GM21723 (cell line): ENCODE data around the gene IFIT1B.

Experiments used
- ATAC-seq: cut with Tn5 transposase; IDR thresholded peaks from one replicate; pipeline ENCODE4 v1.9.1; 2021; ENCODE audit warnings: mild to moderate bottlenecking, moderate library complexity; ENCODE audit not compliant: unreplicated experiment

The IFIT1B gene

DNA sequence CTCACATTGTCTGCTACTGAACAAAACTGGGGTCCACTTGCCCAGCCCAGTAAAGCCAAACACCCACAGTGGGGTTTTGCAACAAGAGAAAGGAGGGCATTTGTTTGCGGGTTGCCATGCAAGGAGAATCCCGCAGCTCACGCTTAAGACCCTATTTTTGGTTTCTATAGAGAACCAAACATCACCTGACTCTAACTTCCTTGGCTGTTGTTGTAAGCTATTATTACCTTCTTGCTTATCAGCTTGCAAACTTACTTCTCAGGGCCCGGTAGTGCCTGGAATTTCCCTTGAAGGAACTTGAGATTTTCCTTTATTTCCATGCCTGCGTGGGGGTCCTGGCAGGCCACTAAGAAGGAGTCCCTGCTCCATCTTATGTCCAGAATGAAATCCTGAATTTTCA lies 29.4 kb upstream of the IFIT1B start:
- ATAC-seq, result no peak

DNA sequence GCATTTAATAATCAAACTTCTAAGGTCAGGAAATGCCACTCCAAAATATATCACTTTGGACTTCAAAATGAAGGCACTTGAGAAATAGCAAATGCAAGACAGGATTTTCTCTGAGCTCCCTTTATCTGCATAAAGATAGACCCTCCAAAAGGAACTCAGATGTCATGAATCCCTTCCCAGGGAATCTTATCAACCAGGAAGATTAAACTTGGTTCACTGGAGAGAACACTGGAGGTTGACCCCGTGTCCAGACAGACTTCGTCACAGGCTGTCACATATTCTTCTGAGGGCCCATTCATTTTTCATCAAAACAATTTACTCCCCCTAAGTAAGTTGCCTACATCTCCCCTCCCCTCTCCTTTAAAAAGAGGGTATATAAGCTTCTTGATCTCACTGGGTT lies 28.9 kb upstream of the IFIT1B start:
- no peak for ATAC-seq

DNA sequence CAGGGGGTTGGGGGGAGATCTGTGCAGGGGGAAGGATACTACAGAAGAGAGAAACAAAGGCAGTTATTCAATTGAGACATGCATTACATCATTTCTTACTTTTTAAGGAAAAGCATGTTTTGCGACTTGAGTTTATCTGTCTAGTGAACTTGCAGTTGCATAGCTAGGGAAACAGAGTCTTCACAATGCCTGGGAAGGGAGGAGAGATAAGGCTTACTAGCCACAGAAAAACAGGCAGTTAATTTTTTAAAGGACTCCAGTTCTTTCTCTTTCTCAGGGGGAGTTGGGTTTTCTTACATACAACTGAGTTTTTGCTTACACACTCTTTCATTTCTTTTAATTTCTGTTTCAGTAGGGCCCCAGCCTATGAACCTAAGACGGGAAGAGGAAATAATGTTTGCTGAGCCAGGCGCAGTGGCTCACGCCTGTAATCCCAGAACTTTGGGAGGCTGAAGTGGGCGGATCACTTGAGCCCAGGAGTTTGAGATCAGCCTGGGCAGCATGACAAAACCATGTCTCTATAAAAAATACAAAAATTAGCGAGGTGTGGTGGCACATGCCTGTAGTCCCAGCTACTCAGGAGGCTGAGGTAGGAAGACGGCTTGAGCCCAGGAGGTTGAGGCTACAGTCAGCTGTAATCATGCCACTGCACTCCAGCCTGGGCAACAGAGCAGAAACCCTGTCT lies 27.1 kb upstream of the IFIT1B start:
- peak; percentile 48 for ATAC-seq

DNA sequence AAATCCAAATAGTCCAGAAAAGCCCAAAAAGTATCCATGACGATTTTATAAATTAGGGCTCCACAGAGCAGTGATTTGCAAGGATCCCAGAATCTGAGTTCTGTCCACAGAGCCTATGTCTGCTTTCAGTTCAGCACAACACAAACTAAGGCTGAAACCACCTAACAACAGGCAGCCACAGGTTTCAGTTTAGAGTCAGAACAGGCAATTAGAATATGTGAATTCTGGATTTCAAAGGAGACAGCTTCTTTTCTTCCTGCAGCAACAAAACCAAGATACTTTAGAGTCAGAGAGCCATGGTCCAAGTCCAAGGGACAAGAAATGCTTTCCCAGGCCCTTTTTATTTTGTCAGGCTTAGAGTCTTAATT lies 26.5 kb upstream of the IFIT1B start:
- ATAC-seq, result peak; percentile 90

DNA sequence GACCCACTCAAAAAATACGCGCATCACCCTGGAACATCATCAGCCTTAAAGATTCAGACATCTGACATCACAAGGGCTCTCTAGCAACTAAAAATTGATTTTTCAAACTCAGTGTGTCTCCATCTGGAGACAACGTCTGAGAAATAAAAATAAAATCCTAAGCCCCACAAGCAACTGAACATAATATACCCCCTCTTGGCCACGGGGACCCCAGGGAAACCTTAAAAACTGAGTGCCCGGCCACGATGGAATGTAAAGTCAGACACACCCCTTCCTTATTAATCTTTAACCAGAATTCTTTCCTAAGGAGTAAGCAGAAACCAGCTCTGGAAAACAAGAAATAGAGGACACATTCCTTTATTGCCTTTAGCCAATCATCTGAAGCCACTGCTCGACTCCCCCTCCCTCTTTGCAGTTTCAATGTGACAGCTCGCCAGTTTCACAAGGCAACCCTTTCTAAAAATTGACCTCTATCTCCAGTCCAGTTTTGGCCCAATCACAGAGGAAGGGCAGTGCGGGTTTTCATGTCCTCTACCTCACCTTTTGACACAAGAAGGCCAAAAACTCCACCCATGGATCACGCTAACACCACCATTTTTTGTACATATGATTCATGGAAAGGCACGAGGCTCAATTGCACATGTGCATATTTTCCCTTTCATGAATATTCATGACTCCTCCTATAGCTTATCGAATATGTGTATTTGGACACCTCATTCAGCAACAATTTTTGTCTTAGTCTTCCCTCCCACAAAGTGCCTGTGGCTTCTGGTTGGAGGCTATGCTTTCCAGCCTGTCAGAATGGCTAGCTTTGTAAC lies 25.9 kb upstream of the IFIT1B start:
- no peak for ATAC-seq

DNA sequence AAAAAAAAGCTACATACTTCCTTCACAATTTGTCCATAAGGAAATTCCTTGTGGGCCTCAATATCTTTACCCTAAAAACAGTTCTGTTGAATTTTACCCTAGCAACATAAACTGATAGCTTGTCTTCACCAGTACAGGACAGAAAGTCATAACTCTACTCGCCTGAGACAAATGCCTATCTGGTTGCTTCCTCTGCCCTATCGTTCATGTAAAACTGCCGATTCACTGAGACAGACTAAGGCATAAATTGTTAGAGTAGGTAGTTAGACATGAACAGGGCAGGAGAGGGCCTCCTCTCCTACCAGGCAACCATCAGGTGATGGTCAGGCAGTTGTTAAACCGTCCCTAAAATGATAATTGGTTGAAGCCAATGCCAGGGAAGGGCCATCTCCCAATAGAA lies 25.1 kb upstream of the IFIT1B start:
- ATAC-seq, result no peak

DNA sequence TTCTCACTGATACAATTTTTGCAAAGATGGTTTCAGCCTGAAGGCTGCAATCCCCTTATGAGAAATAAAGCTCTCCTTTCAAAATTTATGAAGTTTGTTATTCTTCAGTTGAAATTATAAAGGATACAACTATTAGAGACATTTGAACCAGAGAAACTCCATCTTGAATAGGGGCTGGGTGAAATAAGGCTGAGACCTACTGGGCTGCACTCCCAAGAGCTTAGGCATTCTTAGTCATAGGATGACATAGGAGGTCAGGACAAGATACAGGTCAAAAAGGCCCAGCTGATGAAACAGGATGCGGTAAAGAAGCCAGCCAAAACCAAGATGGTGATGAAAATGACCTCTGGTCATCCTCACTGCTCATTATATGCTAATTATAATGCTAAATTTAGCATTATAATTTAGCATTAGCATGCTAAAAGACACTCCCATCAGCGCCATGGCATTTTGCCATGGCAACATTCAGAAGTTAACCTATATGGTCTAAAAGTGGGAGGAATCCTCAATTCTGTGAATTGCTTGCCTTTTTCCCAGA lies 22.4 kb upstream of the IFIT1B start:
- no peak for ATAC-seq

DNA sequence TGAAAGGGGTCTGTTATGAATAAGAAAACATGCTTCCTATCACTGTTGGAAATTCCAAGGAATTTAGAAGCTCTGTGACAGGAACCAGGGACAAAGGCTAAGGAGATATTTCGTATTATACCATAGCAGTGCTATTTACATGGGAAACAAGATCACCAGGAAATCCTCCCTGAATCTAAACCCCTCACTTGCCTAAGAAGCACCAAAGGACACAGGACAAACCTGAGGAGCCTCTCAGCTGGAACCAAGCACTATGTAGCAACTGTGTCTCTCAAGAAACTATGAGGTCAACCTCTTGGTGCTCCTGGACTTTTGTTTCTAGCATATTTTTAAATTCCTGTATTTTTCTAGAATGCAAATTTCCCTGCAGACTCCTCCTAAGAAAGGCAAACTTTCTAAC lies 20.8 kb upstream of the IFIT1B start:
- no peak for ATAC-seq

DNA sequence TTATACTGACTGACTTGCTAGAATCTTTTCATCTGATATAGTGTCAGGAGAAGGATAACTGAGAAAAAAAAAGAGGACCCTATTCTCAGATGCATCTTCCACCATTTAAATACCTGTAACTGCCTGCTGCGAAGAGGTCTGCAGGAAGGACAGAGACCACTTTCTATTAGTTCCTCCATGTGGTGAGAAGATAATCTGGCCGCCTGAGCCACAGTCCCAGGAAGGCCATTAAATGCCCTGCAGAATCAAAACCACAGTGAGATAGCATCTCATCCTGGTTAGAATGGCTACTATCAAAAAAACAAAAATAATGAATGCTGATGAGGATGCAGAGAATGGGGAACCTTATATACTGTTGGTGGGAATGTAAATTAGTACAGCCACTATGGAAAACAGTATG lies 19.9 kb upstream of the IFIT1B start:
- ATAC-seq, result no peak

DNA sequence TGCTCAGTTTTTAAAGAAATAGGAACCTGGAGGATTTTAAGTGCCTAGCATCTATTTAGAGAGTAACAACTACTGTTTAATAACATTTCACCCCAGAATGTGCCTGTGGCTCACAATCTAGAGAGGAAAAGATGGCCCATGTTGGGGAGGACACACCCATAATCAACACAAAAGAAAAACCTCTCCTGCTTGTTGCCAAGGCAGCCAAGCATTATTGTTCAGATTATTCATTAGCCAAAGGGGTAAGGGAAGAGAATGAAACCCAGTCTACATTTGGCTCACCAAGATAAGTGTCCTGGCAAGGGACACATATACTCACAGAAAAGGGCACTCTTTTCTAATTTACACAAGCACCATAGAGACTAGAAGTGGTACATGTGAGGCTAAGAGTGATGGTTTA lies 17.7 kb upstream of the IFIT1B start:
- ATAC-seq, result no peak

DNA sequence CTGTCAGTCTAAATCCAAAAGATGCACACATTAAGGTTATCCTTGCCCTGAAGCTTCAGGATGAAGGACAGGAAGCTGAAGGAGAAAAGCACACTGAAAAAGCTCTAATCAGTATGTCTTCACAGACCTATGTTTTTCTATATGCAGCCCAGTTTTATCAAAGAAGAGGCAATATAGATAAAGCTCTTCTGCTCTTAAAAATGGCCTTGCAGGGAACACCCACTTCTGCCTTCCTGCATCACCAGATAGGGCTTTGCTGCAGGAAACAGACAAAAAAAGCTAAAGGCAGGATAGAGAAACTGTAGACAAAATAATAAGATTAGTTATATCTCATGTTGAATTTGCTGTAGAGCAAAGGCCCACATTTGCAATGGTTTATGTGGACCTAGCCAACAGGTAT lies 14.9 kb upstream of the IFIT1B start:
- ATAC-seq, result no peak

DNA sequence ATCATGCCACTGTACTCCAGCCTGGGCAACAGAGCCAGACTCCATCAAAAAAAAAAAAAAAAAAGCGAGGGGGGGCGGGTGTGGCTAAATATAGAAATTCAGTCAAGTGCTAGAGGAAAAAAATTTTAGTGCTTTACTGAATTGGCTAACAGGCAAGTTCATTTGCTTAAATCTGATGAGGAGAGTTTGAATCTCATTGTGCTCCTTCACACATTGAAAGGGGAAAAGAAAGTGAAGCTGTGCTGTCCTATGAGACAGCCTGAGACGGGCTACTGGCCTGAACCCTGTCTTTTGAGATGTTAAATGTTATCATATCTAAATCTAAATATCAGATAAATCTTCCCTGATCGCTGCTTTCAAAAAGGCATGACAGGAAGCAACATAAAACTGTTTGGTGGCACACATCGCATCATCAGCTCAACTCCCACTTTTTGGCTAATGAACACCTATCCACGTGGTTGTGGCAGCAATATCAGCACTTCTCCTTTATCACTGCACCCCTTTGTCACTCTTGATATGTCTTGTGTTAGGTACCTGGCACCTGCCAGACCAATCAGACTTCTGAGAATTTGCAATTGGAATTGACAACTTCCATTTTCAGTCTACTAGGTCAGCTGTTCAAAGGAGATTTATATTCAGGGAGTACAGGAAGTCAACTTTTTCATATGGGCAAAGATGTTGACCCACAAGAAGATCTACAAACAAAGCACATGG lies 14.0 kb upstream of the IFIT1B start:
- ATAC-seq, result peak; percentile 40

DNA sequence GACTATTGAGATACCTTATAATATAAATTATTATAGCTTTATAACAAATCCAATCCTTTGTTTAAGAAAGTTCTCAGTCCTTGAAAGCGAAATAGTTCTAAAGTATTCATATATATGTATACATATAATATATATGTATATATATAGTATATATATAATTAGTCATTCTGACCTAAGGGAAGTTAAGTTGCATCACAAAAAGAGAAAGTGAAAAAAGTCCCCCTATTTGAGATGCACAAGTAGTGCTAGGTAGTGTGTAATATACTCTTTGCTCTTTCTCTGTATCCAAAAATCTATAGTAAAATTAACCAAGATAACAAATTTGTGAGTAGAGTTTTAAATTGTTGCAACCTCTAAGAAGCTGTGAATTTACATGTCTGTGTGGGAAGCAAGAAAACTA lies 13.3 kb upstream of the IFIT1B start:
- ATAC-seq, result peak; percentile 50

DNA sequence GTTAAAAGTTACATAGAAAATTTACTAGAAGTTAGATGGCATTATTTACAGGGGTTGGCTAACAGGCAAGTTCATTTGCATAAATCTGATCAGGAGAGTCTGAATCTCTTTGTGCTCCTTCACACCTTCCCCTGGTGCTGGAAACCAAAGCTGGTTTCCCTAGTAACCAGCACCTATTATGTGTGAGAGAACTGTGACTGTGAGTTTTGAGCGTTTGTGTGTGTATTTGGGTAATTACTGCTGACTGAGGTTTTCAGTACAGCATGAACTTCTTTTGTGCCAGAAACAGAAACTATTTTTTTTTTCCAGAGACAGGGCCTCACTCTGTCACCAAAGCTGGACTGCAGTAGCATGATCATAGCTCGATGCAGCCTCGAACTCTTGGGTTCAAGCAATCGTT lies 10.3 kb upstream of the IFIT1B start:
- ATAC-seq, result peak; percentile 75

DNA sequence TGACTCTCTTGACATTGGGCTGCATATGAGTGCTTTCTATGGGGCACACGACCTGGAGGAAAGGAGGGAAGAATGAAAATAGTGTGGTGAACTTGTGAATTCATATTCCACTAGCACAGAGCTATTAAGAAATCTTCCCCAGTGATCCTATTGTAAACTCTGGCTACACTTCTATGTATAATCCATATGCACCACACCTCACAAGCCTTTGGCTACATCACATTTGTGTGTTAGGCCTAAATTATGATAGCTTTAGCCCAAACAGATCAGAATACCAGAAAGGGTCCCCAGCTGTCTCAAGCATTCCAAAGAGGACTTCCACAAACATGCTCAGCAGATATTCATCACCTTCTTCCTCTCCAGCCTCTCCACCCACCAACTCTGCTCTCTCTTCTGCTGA lies 9.7 kb upstream of the IFIT1B start:
- ATAC-seq, result no peak

DNA sequence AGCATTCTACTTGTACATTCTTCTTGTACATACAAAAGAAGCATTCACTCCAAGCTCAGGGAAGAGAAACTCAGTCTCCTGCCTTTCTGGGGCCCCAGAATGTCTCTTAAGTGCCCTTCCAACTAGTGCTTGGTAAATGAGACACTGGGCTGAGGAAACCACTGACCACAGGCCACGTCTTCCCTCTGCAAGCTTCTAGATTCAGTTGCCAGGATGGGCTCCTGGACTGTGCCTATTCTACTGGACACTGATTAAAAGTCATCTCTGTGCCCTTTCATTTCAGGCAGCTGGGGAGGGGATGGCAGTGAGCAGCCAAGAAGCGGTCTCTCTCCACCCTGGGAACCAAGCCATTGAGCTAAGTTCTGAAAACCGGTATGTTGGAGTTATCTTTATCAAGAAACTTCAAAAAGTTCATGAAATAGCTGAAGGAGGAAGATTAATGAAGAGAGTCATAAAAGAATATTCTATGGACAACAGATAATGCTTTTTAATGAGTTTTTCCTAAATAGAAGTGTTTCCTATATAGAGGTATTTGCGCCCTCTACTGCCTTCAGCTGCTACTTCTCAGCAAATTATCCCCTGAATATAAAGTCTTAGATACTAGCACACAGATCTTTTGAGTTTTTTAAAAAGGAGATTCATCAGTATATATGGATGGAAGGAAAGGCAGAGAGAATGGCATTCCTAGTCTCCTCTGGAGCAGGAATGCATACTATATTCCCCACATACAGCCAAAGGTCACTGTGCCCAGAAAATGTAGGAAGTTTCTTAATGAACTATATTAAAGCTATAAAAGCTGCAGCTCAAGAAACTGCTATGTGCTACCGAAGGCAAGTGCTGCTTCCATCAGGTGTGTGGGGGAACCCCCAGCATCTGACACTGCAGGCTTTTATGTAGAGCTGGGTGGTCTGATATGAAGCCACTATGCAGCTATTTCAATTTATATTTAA lies 8.4 kb upstream of the IFIT1B start:
- no peak for ATAC-seq

DNA sequence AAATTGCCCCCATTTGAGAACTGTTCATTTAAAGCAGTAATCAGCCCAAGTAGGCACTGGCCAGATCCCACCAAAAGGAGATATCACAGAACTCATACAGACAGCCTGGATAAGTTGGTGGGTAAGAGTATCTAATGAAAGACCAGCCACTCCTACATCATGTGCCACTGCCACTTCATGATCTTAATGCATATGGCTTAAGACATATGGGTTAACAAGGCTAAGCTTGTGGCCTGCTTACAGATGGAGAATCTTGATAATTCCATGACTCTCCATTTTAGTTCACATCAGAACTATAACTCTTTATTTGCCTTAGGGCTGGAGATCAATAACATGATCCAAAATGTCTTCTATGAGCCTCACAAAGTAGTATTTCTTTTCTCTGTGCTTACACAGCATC lies 6.8 kb upstream of the IFIT1B start:
- ATAC-seq, result no peak

DNA sequence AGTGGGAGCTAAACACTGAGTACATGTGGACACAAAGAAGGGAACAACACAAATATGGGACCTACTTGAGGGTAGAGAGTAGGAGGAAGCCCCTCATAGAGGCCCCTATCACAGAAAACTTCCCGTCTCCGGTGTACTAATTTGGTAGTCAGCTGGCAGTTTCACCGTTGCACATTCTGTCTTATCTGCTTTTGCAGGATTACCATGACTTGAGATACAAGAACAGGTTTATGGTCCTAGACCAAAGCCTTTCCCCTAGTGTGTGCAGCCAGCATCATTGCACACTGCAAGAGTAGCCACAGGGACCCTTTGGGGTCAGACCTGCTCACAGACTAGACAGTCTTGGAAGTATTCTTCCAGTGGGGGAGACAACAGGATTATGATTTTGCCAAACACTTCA lies 5.9 kb upstream of the IFIT1B start:
- ATAC-seq, result no peak

DNA sequence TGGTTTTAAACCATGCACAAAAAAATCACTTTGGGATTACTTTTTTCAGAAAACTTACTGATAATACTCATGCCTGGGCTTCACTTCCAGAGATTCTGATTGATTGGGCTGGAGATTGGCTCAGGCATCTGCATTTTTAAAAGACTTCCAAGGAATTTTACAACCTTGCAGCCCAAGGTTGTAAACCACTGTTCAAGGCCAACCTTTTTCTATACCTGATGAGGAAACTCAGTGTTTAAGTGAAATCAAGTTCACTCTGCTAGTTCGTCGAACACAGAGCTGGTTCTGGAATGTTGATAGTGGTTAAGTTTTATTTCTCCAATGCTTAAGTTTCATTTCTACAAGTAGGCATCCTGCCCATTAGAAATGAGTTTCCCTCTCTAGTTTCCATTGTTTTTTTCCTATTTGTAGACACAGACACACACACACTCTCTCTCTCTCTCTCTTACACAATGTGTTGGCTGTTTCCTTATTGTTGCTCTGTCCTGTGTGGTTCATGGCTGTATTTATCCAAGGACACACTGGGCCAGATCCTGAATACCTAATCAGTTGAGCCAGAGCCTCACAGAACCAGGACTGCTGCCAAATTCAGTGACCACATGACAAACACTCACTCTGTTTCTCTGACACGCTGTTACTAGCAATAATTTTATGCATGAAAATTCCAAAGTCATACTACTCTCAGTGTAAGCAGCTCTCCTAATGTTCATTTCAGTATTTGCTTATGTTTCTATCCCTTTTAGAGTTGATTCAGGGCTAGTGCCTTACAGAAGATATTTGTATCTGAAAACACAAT lies 3.7 kb upstream of the IFIT1B start:
- no peak for ATAC-seq

DNA sequence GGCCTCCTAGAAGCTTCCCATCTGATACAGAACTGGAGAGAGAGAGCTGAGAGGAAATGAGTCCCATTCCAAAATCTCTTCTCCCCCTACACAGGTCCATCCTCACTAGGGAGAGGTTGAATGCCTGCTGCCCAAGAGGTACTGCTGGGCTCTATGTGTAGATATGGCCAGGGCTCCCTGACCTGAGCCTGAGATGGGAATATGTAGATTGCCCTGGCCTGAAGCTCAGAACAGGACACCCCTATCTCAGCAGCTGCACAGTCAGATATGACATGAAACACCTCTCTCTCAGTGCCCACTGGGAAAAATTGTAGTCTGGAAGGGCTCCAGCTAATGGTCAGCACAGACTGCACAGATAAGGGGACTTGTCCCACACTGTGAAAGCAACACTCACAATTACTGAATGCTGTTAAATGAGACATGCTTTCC lies 3.1 kb upstream of the IFIT1B start:
- ATAC-seq, result no peak
